ENCODE data around the gene RSPO1.

The RSPO1 gene

GRCh38 chr1:37564892-37565291 lies 69.8 kb downstream of the RSPO1 start:
- no peak for DNase-seq
- ATAC-seq, result no peak

- no peak for ATAC-seq
- DNase-seq, result no peak
Observed at GRCh38 chr1:37562984-37563383, 71.7 kb downstream of the RSPO1 start.
